OCI-LY1 (cell line): ENCODE data around the gene CAPG.

Experiments used
- EZH2 ChIP-seq: fragments of 200-600 bp; sonication (generic), shearing (Covaris generic); IDR thresholded peaks from 2 replicates; pipeline ENCODE4 v1.8.0; 2017; ENCODE audit warnings: borderline replicate concordance, mixed run types, mild to moderate bottlenecking, antibody characterized with exemption, low read length, moderate library complexity, mixed read lengths
- TF ChIP-seq, protein P1 (sequence below): fragments of 200-600 bp; sonication (generic), shearing (Covaris generic); IDR thresholded peaks from 2 replicates; pipeline ENCODE4 v1.5.1; 2017; ENCODE audit warnings: mild to moderate bottlenecking, antibody characterized with exemption, low read length, moderate library complexity, mixed read lengths

DNA sequence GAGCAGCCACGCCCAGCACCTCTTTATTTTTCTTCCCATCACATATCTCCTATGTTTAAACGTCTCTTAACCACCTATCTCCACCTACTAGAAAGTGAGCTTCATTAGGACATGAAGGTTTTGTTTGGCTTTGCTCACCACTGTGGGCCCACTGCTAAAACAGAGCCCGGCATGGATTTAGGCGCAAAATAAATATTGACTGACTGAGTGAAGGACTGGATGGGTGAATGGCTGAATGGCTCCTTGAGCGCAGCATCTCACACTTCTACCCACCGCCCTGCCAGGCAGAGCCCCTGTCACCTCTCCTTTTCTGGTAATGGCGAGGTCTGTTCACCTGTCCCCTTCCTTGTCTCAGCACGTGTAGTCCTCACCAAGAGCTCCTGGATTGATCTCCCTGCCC is 10.1 kb downstream of the CAPG start:
- TF ChIP-seq, protein P1, sequence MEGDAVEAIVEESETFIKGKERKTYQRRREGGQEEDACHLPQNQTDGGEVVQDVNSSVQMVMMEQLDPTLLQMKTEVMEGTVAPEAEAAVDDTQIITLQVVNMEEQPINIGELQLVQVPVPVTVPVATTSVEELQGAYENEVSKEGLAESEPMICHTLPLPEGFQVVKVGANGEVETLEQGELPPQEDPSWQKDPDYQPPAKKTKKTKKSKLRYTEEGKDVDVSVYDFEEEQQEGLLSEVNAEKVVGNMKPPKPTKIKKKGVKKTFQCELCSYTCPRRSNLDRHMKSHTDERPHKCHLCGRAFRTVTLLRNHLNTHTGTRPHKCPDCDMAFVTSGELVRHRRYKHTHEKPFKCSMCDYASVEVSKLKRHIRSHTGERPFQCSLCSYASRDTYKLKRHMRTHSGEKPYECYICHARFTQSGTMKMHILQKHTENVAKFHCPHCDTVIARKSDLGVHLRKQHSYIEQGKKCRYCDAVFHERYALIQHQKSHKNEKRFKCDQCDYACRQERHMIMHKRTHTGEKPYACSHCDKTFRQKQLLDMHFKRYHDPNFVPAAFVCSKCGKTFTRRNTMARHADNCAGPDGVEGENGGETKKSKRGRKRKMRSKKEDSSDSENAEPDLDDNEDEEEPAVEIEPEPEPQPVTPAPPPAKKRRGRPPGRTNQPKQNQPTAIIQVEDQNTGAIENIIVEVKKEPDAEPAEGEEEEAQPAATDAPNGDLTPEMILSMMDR, result no peak
- no peak for TF ChIP-seq EZH2
